HG02884 (cell line): ENCODE measurements around the gene SPARC.
"Not testable (repeated sequence)": the region's sequence is repeated elsewhere in the genome, so short reads cannot be mapped to it uniquely, and the experiment has no call there.

Experiments
- ATAC-seq: cut with Tn5 transposase; IDR thresholded peaks from one replicate; pipeline ENCODE4 v1.9.1; 2021; ENCODE audit warnings: mild to moderate bottlenecking, moderate library complexity; ENCODE audit not compliant: unreplicated experiment

The SPARC gene

GRCh38 chr5:151680156-151680505 is 6.6 kb downstream of the SPARC start:
- not testable (repeated sequence) for ATAC-seq

GRCh38 chr5:151679421-151680155 is 7.1 kb downstream of the SPARC start:
- ATAC-seq, result no peak

- no peak for ATAC-seq
Observed at GRCh38 chr5:151678713-151679112, 8.0 kb downstream of the SPARC start.

GRCh38 chr5:151677776-151678545 is 8.8 kb downstream of the SPARC start:
- no peak for ATAC-seq

GRCh38 chr5:151676719-151677118 is 10.0 kb downstream of the SPARC start:
- ATAC-seq, result no peak

- no peak for ATAC-seq
Observed at GRCh38 chr5:151676314-151676712, 10.4 kb downstream of the SPARC start.

GRCh38 chr5:151675611-151676313 is 11.0 kb downstream of the SPARC start:
- peak; percentile 73 for ATAC-seq

- ATAC-seq, result no peak
Observed at GRCh38 chr5:151674626-151675610, 11.8 kb downstream of the SPARC start.

- no peak for ATAC-seq
Observed at GRCh38 chr5:151673421-151673820, 13.3 kb downstream of the SPARC start.

- no peak for ATAC-seq
Observed at GRCh38 chr5:151672516-151672915, 14.2 kb downstream of the SPARC start.

GRCh38 chr5:151671950-151672349 is 14.8 kb downstream of the SPARC start:
- ATAC-seq, result no peak

GRCh38 chr5:151670953-151671636 is 15.6 kb downstream of the SPARC start:
- ATAC-seq, result no peak

GRCh38 chr5:151670083-151670686 is 16.5 kb downstream of the SPARC start:
- no peak for ATAC-seq

GRCh38 chr5:151667083-151667482 is 19.6 kb downstream of the SPARC start:
- ATAC-seq, result no peak

- ATAC-seq, result no peak
Observed at GRCh38 chr5:151665613-151666012, 21.1 kb downstream of the SPARC start.

- no peak for ATAC-seq
Observed at GRCh38 chr5:151664694-151665585, 21.8 kb downstream of the SPARC start.

- ATAC-seq, result no peak
Observed at GRCh38 chr5:151663617-151664293, 23.0 kb downstream of the SPARC start.

- no peak for ATAC-seq
Observed at GRCh38 chr5:151662805-151663204, 23.9 kb downstream of the SPARC start.
